DMS 273 treated with DMSO at 0.1 percent for 48 hours (cell line): Measurements from ENCODE around the gene TMEM94.

Experiments used
- DNase-seq: peaks from one replicate; lab custom pipeline; 2025; lab: John Stamatoyannopoulos, UW

The TMEM94 gene

DNA sequence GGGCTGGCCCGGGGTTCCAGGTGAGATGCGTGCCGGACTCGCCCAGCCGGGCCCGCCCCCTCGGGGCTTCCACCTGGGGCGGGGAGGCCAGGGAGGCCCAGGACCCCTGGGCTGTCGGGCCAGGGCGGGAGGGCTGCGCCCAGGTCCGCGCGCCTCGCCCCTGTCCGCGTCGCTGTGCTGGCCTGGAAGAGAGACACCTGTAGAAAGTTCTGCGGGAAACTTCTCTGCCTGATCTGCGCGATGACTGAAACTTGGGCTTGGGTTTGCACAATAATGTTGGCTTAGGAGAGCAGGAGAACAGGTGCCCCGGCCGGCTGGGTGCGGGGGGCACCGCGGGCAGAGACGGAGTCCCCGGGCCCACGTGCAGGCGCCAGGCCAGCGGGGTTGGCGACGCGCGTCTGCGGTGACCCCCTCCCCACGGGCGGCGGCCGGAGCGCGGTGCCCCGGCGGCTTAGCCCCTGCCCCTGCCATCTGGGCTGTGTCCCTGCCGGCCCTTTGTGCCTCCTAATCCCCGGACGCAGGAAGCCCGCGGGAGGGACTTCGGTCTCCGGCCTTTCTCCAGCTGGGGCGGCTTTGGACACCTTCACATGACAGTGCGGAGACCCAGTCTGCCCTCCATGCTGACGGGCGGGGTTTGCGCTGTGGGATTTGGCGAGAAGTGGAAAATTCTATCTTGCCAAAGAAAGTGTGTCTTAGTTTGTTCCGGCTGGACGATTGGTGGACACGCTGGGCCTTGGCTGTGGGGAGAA is 69.5 kb downstream of the TMEM94 start:
- no peak for DNase-seq

DNA sequence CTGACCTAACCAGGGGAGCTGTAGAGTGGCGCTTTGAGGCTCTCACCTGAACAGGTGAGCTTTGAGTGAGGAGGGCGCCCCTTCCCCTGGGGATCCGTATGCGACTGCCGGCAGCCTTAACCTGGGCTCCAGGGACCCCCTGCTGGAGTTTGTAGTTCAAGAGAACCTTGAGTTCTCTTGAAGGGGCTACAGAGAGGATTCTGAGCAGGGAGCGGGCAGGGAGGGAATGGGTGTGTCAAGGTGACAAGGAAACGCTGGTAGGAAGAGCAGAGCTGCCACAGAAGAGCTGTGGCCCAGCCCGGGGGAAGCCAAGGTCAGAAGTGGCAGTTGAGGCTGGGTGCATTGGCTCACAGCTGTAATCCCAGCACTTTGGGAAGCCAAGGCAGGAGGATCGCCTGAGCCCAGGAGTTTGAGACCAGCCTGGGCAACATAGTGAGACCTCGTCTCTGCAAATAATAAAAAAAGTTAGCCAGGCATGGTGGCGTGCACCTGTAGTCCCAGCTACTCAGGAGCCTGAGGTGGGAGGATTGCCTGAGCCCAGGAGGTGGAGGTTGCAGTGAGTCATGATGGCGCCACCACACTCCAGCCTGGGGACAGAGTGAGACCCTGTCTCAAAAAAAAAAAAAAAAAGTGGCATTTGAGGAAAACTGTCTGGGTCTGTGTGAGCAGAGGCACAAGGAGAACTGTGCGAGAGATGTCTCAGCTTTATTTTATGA is 70.3 kb downstream of the TMEM94 start:
- DNase-seq: no peak

GRCh38 chr17:75530837-75531720 is 74.6 kb downstream of the TMEM94 start:
- DNase-seq: no peak

DNA sequence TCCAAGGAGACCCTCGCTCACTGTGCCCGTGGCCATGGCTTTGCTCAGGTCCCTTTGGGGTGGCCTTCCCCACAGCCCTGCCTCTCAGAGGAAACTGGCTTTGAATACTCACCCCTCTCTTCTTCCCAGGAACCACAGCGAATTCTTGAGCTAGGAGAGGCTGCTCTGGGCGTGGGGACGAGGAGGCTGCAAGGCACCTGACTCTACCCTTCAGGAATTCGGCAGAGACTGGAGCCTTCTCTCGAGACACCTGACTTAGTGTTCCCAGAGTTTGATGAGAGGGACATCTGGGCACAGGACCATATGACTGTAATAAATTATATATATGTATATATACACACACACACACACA is 75.3 kb downstream of the TMEM94 start:
- DNase-seq: no peak

- DNase-seq: no peak
Observed at GRCh38 chr17:75535119-75535537, 78.7 kb downstream of the TMEM94 start.

GRCh38 chr17:75535871-75536270 is 79.4 kb downstream of the TMEM94 start:
- DNase-seq: no peak

GRCh38 chr17:75536366-75536765 is 79.9 kb downstream of the TMEM94 start:
- no peak for DNase-seq

DNA sequence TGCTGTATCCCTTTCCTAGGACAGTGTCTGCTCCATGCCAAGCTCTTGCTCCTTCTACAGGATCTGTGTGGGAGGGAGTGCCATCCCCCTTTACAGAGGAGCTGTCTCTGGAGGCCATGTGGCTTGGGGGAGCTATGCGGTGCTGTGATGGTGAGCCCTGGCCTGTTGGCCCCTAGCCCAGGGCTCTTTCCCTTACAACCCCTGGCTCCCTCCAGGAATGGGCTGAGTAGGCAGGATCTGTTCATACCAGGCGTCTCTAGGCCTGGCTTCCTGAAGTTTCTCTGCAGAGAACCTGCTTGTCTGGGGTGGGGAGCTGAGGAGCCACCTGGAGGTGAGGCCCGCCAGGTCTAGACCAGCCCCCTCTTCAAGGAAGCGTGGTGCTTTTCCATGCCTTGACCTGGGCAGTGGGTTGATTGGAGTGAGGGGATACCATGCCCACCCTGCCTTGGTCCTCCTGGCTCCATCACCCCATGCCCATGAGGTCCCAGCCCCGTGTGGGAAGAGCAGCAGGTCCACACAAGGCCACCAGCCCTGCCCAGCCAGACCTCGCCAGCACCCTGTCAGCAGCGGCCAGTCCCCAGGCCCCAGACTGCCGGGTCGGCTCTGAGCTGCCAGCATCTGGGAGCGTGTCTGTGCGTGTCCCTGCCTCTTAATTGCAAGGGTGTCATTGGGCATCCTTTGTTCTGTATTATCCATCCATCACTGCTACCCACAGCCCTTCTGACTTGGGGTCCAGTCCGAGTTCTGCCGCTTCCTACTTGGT is 83.7 kb downstream of the TMEM94 start:
- no peak for DNase-seq

- DNase-seq: no peak
Observed at GRCh38 chr17:75540923-75541503, 84.6 kb downstream of the TMEM94 start.

DNA sequence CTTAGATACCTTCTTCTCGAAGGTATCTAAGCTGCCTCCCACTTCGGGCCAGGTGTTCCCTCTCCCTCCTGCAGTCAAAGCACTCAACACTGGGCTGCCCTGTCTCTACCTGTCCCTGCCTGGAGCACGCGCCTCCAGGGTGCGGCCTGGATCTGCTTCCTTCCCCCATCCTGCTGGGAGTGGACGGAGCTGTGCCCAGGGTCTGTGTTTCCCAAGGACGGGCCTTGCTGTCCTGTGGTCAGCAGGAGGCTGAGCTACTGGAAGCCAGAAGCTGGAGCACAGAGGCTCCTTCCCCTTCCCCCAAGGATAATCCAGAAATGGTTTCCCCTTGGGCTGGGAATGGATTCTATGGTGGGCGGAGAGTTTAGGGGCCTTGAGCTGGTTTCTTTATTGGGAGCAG is 85.8 kb downstream of the TMEM94 start:
- no peak for DNase-seq

GRCh38 chr17:75542728-75543336 is 86.4 kb downstream of the TMEM94 start:
- no peak for DNase-seq

DNA sequence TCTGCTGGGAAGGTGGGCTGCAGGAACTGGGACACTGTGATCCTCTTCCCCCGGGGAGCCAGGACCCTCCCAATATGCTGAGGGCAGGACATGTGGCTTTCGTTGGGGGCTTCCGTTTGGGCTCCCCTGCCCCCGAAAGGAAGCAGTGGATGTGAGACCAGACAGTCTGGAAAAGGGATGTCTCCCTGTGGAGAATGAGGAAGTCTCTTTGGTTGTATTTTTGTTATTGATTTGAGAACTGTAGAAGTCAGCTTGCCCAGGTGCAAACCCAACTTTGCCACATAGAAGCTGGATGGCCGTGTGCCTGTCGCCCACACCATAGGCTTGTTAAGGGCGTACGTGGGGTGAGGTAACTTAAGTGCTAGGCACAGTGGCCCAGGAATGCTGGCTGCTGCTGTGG is 87.8 kb downstream of the TMEM94 start:
- no peak for DNase-seq

GRCh38 chr17:75546181-75546580 is 89.7 kb downstream of the TMEM94 start:
- no peak for DNase-seq

- no peak for DNase-seq
Observed at GRCh38 chr17:75547091-75547490, 90.7 kb downstream of the TMEM94 start.

DNA sequence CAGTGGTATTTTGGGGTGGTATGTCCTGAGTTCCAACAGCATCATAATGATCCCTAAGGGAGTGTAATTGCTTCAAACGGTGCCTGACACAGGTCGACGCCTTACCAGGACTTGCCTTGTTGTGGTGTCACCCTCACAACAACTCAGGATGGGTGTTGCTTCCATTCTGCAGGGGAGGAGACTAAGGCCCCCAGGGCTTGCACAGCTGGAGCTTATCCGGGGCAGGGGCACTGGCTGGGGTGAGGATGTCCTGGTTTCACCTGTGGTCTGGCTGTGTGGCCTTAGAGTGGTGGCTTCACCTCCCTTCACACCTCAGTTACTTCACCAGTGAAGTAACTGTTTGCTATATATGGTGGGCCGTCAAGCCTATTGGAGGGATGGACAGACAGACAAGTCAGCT is 92.4 kb downstream of the TMEM94 start:
- DNase-seq: no peak
